Activated CD8-positive, alpha-beta T cell treated with anti-CD3 and anti-CD28 coated beads, Interleukin-2, amount 10 ng/mL, durations not matched to agents 7 days and 5 days (primary cell): ENCODE data around the gene POLR2A. TPM values are rescaled to one million over a fixed set of nuclear protein-coding genes. Genes with fewer than 3 reads are reported as not detected.
A peak's percentile ranks its signal among the peaks of the same experiment; 100 is the strongest.

Source experiments
- ATAC-seq: fragments of 150-1000 bp; cut with Tn5 transposase; one replicate; pipeline ENCODE4 v1.10.0; 2021; ENCODE audit warnings: moderate library complexity
- CTCF ChIA-PET: fragments of 350-600 bp; sonication (Branson Sonifier 250); formaldehyde crosslinking; loops from one replicate; lab custom pipeline; 2021; ENCODE audit warnings: antibody characterized with exemption; lab: Charles Lee
- POLR2A ChIA-PET: fragments of 350-600 bp; sonication (Branson Sonifier 250); formaldehyde crosslinking; loops from one replicate; lab custom pipeline; 2021; ENCODE audit warnings: antibody characterized with exemption; lab: Charles Lee
- DNase-seq: peaks from one replicate; pipeline ENCODE4 v3.0.0-alpha.2; 2020
- H3K27ac Mint-ChIP-seq: one replicate; pipeline ENCODE4 v1.8.0; 2021; ENCODE audit warnings: mild to moderate bottlenecking, mixed read lengths
- H3K27me3 Mint-ChIP-seq: one replicate; pipeline ENCODE4 v1.8.0; 2021; ENCODE audit warnings: low read depth, mixed read lengths
- H3K36me3 Mint-ChIP-seq: one replicate; pipeline ENCODE4 v1.8.0; 2021; ENCODE audit warnings: low read depth, mixed read lengths
- H3K4me1 Mint-ChIP-seq: one replicate; pipeline ENCODE4 v1.8.0; 2021; ENCODE audit warnings: low read depth, mixed read lengths
- H3K4me3 Mint-ChIP-seq: one replicate; pipeline ENCODE4 v1.8.0; 2021; ENCODE audit warnings: mild to moderate bottlenecking, mixed read lengths
- H3K9me3 Mint-ChIP-seq: one replicate; pipeline ENCODE4 v1.8.0; 2022; ENCODE audit warnings: mixed read lengths; ENCODE audit not compliant: insufficient read depth
- total RNA-seq, 2 experiments: library from RNA; stranded (reverse); gene quantifications; one replicate each; pipeline ENCODE4 v1.2.3, GENCODE V29; 2021

The POLR2A gene
- total RNA-seq, 2 experiments from 2014 or later: 183 to 185 TPM

- ATAC-seq: no peak
- Mint-ChIP-seq H3K4me1 (no peaks in the 10 kb centered on the region), H3K4me3 (no peak overlapping the region), H3K27ac (no peak overlapping the region), H3K36me3 (peaks cover 74% of the 10 kb centered on the region), H3K27me3 (no peaks in the 10 kb centered on the region), H3K9me3 (no peaks in the 10 kb centered on the region)
- DNase-seq: no peak
- ChIA-PET POLR2A (interaction anchor here (1.0 to 1.4 kb wide), 3 partner anchors 25 to 146 kb away, joined by 3 read pairs; partner anchors contain the start of gene POLR2A), CTCF (interaction anchor here (0.6 to 3.9 kb wide), 5 partner anchors 18 to 80 kb away, joined by 3 to 30 read pairs (median 4); no protein-coding TSS in a partner anchor)
Observed at GRCh38 chr17:7508846-7509245, 24.7 kb downstream of the POLR2A start.

- Mint-ChIP-seq H3K4me1 (peaks cover 4% of the 10 kb centered on the region), H3K9me3 (no peaks in the 10 kb centered on the region), H3K36me3 (peaks cover 75% of the 10 kb centered on the region), H3K4me3 (no peak overlapping the region), H3K27ac (no peak overlapping the region), H3K27me3 (no peaks in the 10 kb centered on the region)
- no peak for ATAC-seq
- ChIA-PET POLR2A (no interaction called here), CTCF (interaction anchor here (0.8 to 3.9 kb wide), 4 partner anchors 11 to 79 kb away, joined by 3 to 30 read pairs (median 4); no protein-coding TSS in a partner anchor)
- DNase-seq: no peak
Observed at GRCh38 chr17:7509937-7510336, 25.8 kb downstream of the POLR2A start.

- ATAC-seq: no peak
- POLR2A ChIA-PET: no interaction called here
Observed at GRCh38 chr17:7511108-7511507, 26.9 kb downstream of the POLR2A start.

GRCh38 chr17:7512105-7512504, 27.9 kb downstream of the POLR2A start:
- CTCF ChIA-PET: interaction anchor here (11.0 kb wide), 1 partner anchor 47 kb away, joined by 264 read pairs; the partner anchor contains the start of genes SENP3 and TNFSF13

More at GRCh38 chr17:7511108-7511507, 26.9 kb downstream of the POLR2A start:
- peaks cover 4% of the 10 kb centered on the region for H3K4me1 Mint-ChIP-seq
- DNase-seq: no peak
- no peak overlapping the region for H3K4me3 Mint-ChIP-seq
- no peaks in the 10 kb centered on the region for H3K9me3 Mint-ChIP-seq
- peak overlapping the region; percentile 16 for H3K27ac Mint-ChIP-seq
- peaks cover 70% of the 10 kb centered on the region for H3K36me3 Mint-ChIP-seq
- CTCF ChIA-PET: interaction anchor here (1.0 kb wide), 1 partner anchor 50 kb away, joined by 3 read pairs; no protein-coding TSS in a partner anchor
- no peaks in the 10 kb centered on the region for H3K27me3 Mint-ChIP-seq

GRCh38 chr17:7512824-7513540, 28.8 kb downstream of the POLR2A start:
- no peak overlapping the region for H3K4me3 Mint-ChIP-seq
- H3K27me3 Mint-ChIP-seq: no peaks in the 10 kb centered on the region
- H3K9me3 Mint-ChIP-seq: no peaks in the 10 kb centered on the region
- H3K4me1 Mint-ChIP-seq: peaks cover 4% of the 10 kb centered on the region
- no peak overlapping the region for H3K27ac Mint-ChIP-seq
- H3K36me3 Mint-ChIP-seq: peaks cover 57% of the 10 kb centered on the region
- CTCF ChIA-PET: interaction anchor here (1.0 to 11.0 kb wide), 10 partner anchors 10 to 175 kb away, joined by 3 to 264 read pairs (median 14); partner anchors contain the start of genes SENP3, SHBG, SOX15 and TMEM102
- POLR2A ChIA-PET: interaction anchor here (0.6 to 1.6 kb wide), 4 partner anchors 13 to 76 kb away, joined by 3 to 14 read pairs (median 4); partner anchors contain the start of gene SENP3
- DNase-seq (no peak), ATAC-seq (no peak)

More at GRCh38 chr17:7512105-7512504, 27.9 kb downstream of the POLR2A start:
- H3K4me1 Mint-ChIP-seq: peaks cover 4% of the 10 kb centered on the region
- no peaks in the 10 kb centered on the region for H3K9me3 Mint-ChIP-seq
- H3K27me3 Mint-ChIP-seq: no peaks in the 10 kb centered on the region
- no peak overlapping the region for H3K27ac Mint-ChIP-seq
- ATAC-seq: no peak
- H3K36me3 Mint-ChIP-seq: peaks cover 63% of the 10 kb centered on the region
- POLR2A ChIA-PET: interaction anchor here (0.7 kb wide), 1 partner anchor 49 kb away, joined by 3 read pairs; no protein-coding TSS in a partner anchor
- no peak for DNase-seq
- no peak overlapping the region for H3K4me3 Mint-ChIP-seq

GRCh38 chr17:7513850-7514419, 29.8 kb downstream of the POLR2A start:
- ChIA-PET POLR2A (interaction anchor here (0.7 to 2.9 kb wide), 5 partner anchors 39 to 75 kb away, joined by 3 to 32 read pairs (median 11); partner anchors contain the start of gene SENP3), CTCF (interaction anchor here (0.6 to 11.0 kb wide), 26 partner anchors 10 to 174 kb away, joined by 3 to 264 read pairs (median 5); partner anchors contain the start of genes MPDU1, SENP3, SHBG and SOX15)
- Mint-ChIP-seq H3K27me3 (no peaks in the 10 kb centered on the region), H3K4me1 (peaks cover 4% of the 10 kb centered on the region), H3K36me3 (peaks cover 48% of the 10 kb centered on the region), H3K4me3 (no peak overlapping the region), H3K9me3 (no peaks in the 10 kb centered on the region), H3K27ac (peak overlapping the region; percentile 49)
- no peak for ATAC-seq
- no peak for DNase-seq

GRCh38 chr17:7515911-7516610, 31.9 kb downstream of the POLR2A start:
- ChIA-PET POLR2A (interaction anchor here (2.4 to 2.9 kb wide), 2 partner anchors 36 to 44 kb away, joined by 11 to 32 read pairs; partner anchors contain the start of gene SENP3), CTCF (interaction anchor here (0.6 to 11.0 kb wide), 12 partner anchors 10 to 172 kb away, joined by 3 to 264 read pairs (median 12); partner anchors contain the start of genes SENP3, SOX15, TMEM102 and TNFSF12)
- DNase-seq: no peak
- Mint-ChIP-seq H3K36me3 (peaks cover 30% of the 10 kb centered on the region), H3K9me3 (no peaks in the 10 kb centered on the region), H3K4me1 (peaks cover 4% of the 10 kb centered on the region), H3K27ac (no peak overlapping the region), H3K27me3 (no peaks in the 10 kb centered on the region), H3K4me3 (no peak overlapping the region)
- no peak for ATAC-seq

- CTCF ChIA-PET: interaction anchor here (0.6 to 6.0 kb wide), 18 partner anchors 9 to 167 kb away, joined by 3 to 53 read pairs (median 4); partner anchors contain the start of genes SENP3, SOX15, TMEM102 and TNFSF13
- Mint-ChIP-seq H3K4me1 (peaks cover 6% of the 10 kb centered on the region), H3K27ac (no peak overlapping the region), H3K27me3 (no peaks in the 10 kb centered on the region), H3K36me3 (peaks cover 2% of the 10 kb centered on the region), H3K9me3 (peaks cover 10% of the 10 kb centered on the region), H3K4me3 (no peak overlapping the region)
- POLR2A ChIA-PET: interaction anchor here (0.8 kb wide), 1 partner anchor 38 kb away, joined by 3 read pairs; no protein-coding TSS in a partner anchor
- DNase-seq (peak; percentile 58), ATAC-seq (peak; percentile 68)
Observed at GRCh38 chr17:7523033-7523432, 38.9 kb downstream of the POLR2A start.

- ATAC-seq (no peak), DNase-seq (no peak)
- Mint-ChIP-seq H3K4me3 (no peak overlapping the region), H3K27me3 (peaks cover 2% of the 10 kb centered on the region), H3K27ac (no peak overlapping the region), H3K36me3 (peaks cover 11% of the 10 kb centered on the region), H3K4me1 (no peaks in the 10 kb centered on the region), H3K9me3 (peaks cover 14% of the 10 kb centered on the region)
- ChIA-PET CTCF (interaction anchor here (1.7 kb wide), 1 partner anchor 32 kb away, joined by 7 read pairs; no protein-coding TSS in a partner anchor), POLR2A (no interaction called here)
Observed at GRCh38 chr17:7528842-7529241, 44.7 kb downstream of the POLR2A start.

GRCh38 chr17:7530023-7530900, 46.1 kb downstream of the POLR2A start:
- Mint-ChIP-seq H3K27ac (no peak overlapping the region), H3K4me3 (no peak overlapping the region), H3K36me3 (peaks cover 11% of the 10 kb centered on the region), H3K4me1 (no peaks in the 10 kb centered on the region), H3K9me3 (peaks cover 14% of the 10 kb centered on the region), H3K27me3 (peaks cover 6% of the 10 kb centered on the region)
- CTCF ChIA-PET: no interaction called here
- POLR2A ChIA-PET: no interaction called here
- no peak for DNase-seq
- ATAC-seq: no peak
